H1 (cell line): ENCODE measurements around the gene TRIOBP. TPM values are rescaled to one million over a fixed set of nuclear protein-coding genes. Genes with fewer than 3 reads are reported as not detected.

Source experiments
- ASH2L ChIP-seq: fragments of 200-600, 300-600 bp; sonication (generic); IDR thresholded peaks from one replicate; pipeline ENCODE4 v1.7.1; 2017; ENCODE audit warnings: low read length
- CBX8 ChIP-seq: fragments of 300-800, 300-1000 bp; sonication (generic); IDR thresholded peaks from 2 replicates; pipeline ENCODE4 v1.7.1; 2016; ENCODE audit warnings: low read depth, low read length, borderline replicate concordance
- CTBP2 ChIP-seq: IDR thresholded peaks from 2 replicates; pipeline ENCODE4 v1.7.0; 2011; ENCODE audit warnings: borderline replicate concordance, mild to moderate bottlenecking, moderate library complexity, mixed read lengths, low read length; ENCODE audit not compliant: insufficient read depth, insufficient read length
- JUN ChIP-seq: IDR thresholded peaks from 2 replicates; pipeline ENCODE4 v1.6.1; 2011; ENCODE audit warnings: low read depth, mild to moderate bottlenecking, improper control_type of control experiment, low read length
- RBBP5 ChIP-seq: IDR thresholded peaks from 2 replicates; pipeline ENCODE4 v1.7.1; 2012; ENCODE audit warnings: low read depth, mild to moderate bottlenecking, inconsistent platforms, low read length, moderate library complexity, borderline replicate concordance
- RFX5 ChIP-seq: IDR thresholded peaks from 2 replicates; pipeline ENCODE4 v1.6.1; 2011; ENCODE audit warnings: low read depth, low read length, improper control_type of control experiment, borderline replicate concordance
- TBP ChIP-seq: IDR thresholded peaks from 2 replicates; pipeline ENCODE4 v1.6.1; 2011; ENCODE audit warnings: low read depth, low read length, improper control_type of control experiment
- polyA plus RNA-seq, 7 experiments: library from polyadenylated mRNA; depleted of rRNA in 3 of 7; stranded (reverse) in 5 of 7; unstranded in 2 of 7; fragments of >200 nt in 5 of 7; fragments of 200-250 nt in 2 of 7; gene quantifications; 1 replicate in 5 of 7; 2 replicates in 1 of 7; 4 replicates in 1 of 7; pipeline versions ENCODE4 v1.2.1 to v1.2.3, GENCODE V29; 2011 to 2013; ENCODE audit warnings: missing spikeins in 2 of 7, mixed read lengths in 2 of 7
- total RNA-seq: library from RNA; stranded (reverse); fragmentation: NEBNext Ultra II Directional; extraction: Animal tissue kit (Norgen Biotek cat#: 25700); gene quantifications from 2 replicates; pipeline ENCODE4 v1.2.1, GENCODE V29; 2021

TRIOBP gene
- total and polyA plus RNA-seq, 2 of the 8 experiments (the other 6 are each of a cell fraction or from before 2014, with no cell fraction given), result 18.2 to 27.3 TPM

DNA sequence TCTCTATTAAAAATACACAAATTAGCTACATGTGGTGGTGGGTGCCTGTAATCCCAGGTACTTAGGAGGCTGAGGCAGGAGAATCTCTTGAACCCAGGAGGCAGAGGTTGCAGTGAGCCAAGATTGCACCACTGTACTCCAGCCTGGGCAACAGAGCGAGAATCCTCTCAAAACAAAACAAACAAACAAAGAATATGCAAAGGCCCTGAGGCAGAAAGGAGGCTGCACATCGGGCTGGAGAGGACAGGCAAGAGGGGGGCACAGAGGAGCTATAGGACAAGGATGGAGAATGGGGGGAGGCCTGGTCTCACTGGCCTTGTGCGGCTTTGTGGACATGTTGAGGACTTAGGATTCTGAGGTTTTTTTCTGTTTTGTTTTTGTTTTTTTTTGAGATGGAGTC is 8.4 kb downstream of the TRIOBP start (continued):
- no peak for TF ChIP-seq CBX8
- no peak for TF ChIP-seq CTBP2
- no peak for TF ChIP-seq RFX5
- TF ChIP-seq TBP, result no peak
- TF ChIP-seq ASH2L, result no peak
- no peak for TF ChIP-seq JUN
- TF ChIP-seq RBBP5, result no peak
